ENCODE data around the gene GPC1.

GPC1 gene

GRCh38 chr2:240441326-240441992 is 6.0 kb downstream of the GPC1 start:
- TF ChIP-seq, protein P1, sequence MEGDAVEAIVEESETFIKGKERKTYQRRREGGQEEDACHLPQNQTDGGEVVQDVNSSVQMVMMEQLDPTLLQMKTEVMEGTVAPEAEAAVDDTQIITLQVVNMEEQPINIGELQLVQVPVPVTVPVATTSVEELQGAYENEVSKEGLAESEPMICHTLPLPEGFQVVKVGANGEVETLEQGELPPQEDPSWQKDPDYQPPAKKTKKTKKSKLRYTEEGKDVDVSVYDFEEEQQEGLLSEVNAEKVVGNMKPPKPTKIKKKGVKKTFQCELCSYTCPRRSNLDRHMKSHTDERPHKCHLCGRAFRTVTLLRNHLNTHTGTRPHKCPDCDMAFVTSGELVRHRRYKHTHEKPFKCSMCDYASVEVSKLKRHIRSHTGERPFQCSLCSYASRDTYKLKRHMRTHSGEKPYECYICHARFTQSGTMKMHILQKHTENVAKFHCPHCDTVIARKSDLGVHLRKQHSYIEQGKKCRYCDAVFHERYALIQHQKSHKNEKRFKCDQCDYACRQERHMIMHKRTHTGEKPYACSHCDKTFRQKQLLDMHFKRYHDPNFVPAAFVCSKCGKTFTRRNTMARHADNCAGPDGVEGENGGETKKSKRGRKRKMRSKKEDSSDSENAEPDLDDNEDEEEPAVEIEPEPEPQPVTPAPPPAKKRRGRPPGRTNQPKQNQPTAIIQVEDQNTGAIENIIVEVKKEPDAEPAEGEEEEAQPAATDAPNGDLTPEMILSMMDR (IDR thresholded peaks at IDR 0.05; ENCODE audit: insufficient read depth, missing control alignments) = no peak
- no peak for FAIRE-seq
- no peak for DNase-seq (ENCODE audit: insufficient read length, low spot score)

DNA sequence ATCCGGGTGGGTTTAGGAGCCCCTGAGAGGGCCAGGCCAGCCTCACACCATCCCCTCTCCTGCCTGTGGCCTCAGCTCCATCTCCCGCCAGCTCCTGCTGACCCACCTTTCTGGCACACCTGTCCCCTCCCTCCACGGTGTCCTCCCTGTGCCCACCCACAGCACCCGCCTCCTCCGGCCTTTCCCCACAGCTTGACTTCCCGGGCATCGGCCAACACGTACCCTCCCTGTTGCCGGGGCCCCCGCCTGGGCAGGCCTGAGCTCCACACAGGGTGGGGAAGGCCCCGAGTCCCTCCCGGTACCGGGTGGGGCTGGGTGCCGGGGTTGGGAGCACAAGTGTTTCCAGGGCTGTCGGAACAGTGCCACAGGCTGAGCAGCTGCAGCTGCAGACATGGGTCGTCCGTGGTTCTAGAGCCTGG is 6.5 kb downstream of the GPC1 start:
- no peak for FAIRE-seq
- no peak for DNase-seq (ENCODE audit: insufficient read length, low spot score)
- TF ChIP-seq, protein P1 (IDR thresholded peaks at IDR 0.05; ENCODE audit: insufficient read depth, missing control alignments) = no peak

DNA sequence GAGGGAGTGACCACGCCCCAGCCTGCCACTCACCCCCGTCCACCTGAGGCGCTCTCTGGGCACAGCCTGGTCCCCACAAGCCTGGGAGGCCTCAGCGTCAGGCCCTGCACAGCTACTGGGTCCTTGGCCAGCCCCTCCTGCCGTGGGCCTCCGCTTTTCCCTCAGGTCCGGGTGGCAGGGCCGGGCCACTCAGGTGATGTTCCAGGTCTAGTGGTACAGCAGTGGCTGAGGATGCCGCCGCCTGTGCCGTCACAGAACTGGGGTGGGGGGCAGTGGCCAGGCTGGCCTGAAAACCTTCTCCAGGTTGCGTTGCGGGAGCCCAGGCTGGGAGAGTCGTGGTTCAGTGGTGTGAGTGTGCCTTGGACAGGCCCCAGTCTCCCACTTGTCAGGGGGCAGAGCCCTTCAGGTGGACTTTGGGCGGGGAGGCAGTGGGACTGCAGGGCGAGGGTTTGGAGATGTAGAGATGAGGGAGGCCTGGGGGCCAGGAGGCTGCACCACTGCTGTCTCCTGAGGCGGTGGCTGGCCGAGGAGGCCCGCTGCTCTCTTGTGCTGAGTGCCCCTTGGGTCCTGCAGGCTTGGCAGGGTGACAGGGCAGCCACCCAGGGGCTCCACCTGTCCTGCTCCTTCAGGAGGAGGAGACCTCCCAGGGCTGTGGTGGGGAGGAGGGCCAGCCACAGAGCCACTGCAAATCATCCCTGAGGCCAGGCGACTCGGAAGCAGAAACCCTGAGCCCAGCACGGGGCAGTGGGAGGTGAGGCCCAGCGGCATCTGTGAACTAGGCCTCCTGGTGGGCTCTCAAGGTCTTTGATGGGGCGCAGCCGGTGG is 7.6 kb downstream of the GPC1 start:
- TF ChIP-seq, protein P1 (IDR thresholded peaks at IDR 0.05; ENCODE audit: insufficient read depth, missing control alignments) = no peak
- no peak for DNase-seq (ENCODE audit: insufficient read length, low spot score)
- FAIRE-seq = no peak

GRCh38 chr2:240443891-240444301 is 8.4 kb downstream of the GPC1 start:
- DNase-seq (ENCODE audit: insufficient read length, low spot score) (no peak), FAIRE-seq (no peak)
- TF ChIP-seq, protein P1 (IDR thresholded peaks at IDR 0.05; ENCODE audit: insufficient read depth, missing control alignments) = no peak

DNA sequence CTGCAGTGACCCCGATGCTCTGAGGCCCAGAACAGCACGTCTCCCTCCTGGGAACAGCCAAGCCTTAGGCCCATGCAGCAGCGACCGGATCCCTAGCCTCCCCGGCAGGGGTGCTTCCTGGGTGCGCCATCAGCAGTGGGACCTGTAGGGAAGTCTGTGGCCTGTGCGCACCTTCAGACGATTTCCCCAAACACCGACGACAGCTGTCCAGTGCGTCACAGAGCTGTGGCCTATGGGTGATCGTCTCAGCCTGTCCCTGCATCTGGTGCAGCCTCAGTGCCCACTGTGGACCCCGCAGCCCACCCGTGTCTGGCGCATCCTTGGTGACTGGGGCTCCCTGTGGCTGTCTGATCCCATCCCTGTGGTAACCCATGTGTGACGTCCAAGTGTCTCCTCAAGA is 9.0 kb downstream of the GPC1 start:
- DNase-seq (ENCODE audit: insufficient read length, low spot score) (no peak), FAIRE-seq (no peak)
- TF ChIP-seq, protein P1 (IDR thresholded peaks at IDR 0.05; ENCODE audit: insufficient read depth, missing control alignments) = no peak

- no peak for FAIRE-seq
- DNase-seq (ENCODE audit: insufficient read length, low spot score) = no peak
- TF ChIP-seq, protein P1 (IDR thresholded peaks at IDR 0.05; ENCODE audit: insufficient read depth, missing control alignments) = no peak
These were observed 10.6 kb downstream of the GPC1 start for GRCh38 chr2:240445961-240446663.

Data from D721Med (cell line).